GM12864 (cell line): Measurements from ENCODE around the gene MON2.
A peak's percentile ranks its signal among the peaks of the same experiment; 100 is the strongest.

Experiments used
- DNase-seq: peaks from one replicate; pipeline ENCODE4 v3.0.0-alpha.2; 2011; ENCODE audit warnings: low read depth
- H3K4me3 ChIP-seq: 2 replicates; pipeline ENCODE4 v1.5.1; 2011; ENCODE audit warnings: mild to moderate bottlenecking, low read depth, low read length, control low read depth
- TF ChIP-seq, protein P1 (sequence below): IDR thresholded peaks from 2 replicates; pipeline ENCODE4 v1.5.1; 2011; ENCODE audit warnings: low read depth, mild to moderate bottlenecking, moderate library complexity, low read length, control low read depth, inconsistent platforms; ENCODE audit errors: missing control alignments

The MON2 gene

GRCh38 chr12:62601765-62602164, 135.1 kb downstream of the MON2 start:
- DNase-seq: no peak
- TF ChIP-seq, protein P1, sequence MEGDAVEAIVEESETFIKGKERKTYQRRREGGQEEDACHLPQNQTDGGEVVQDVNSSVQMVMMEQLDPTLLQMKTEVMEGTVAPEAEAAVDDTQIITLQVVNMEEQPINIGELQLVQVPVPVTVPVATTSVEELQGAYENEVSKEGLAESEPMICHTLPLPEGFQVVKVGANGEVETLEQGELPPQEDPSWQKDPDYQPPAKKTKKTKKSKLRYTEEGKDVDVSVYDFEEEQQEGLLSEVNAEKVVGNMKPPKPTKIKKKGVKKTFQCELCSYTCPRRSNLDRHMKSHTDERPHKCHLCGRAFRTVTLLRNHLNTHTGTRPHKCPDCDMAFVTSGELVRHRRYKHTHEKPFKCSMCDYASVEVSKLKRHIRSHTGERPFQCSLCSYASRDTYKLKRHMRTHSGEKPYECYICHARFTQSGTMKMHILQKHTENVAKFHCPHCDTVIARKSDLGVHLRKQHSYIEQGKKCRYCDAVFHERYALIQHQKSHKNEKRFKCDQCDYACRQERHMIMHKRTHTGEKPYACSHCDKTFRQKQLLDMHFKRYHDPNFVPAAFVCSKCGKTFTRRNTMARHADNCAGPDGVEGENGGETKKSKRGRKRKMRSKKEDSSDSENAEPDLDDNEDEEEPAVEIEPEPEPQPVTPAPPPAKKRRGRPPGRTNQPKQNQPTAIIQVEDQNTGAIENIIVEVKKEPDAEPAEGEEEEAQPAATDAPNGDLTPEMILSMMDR: no peak
- H3K4me3 ChIP-seq: peak overlapping the region; percentile 82; the same call in 1 of the 2 replicates

DNA sequence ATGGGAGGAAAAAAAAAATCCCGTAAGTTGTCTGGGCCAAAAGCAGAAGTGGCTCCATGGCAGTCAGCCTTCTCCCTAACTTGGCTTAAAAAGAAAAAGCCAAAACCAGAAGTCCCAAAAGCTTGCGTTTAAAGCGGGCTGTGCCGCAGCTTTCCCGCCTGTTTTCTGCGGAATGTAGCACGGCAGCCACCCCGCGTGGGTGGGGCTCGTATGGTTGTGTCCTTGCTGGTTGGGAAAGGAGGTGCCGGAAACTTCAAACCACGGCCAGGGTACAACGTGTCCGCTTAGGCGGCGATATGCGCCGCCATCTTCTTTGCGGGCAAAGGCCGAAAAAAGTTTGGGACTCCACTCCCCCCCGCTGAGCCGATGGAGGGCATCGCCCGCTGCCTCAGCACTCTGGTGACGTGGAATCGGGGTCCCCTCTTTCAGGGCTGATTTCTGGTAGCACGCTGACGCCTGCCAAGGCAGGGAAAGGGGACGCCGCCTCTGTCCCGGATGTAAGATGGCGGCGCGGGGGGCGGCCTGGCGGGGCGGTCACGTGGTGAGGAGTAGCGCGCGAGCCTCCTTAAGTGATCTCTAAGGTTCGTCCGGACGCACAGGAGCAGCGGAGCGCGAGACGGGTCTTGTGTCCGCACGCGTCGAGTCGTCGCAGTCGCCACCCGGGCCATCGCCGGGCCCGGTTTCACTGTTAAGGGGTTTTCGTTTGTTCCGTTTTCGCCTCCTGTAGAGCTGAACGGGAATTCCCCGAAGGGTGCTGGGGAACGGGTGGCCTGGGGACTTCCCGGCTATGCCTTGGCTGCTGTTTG, 135.8 kb downstream of the MON2 start:
- peak; percentile 90 for DNase-seq
- peak overlapping the region; percentile 82 for H3K4me3 ChIP-seq

DNA sequence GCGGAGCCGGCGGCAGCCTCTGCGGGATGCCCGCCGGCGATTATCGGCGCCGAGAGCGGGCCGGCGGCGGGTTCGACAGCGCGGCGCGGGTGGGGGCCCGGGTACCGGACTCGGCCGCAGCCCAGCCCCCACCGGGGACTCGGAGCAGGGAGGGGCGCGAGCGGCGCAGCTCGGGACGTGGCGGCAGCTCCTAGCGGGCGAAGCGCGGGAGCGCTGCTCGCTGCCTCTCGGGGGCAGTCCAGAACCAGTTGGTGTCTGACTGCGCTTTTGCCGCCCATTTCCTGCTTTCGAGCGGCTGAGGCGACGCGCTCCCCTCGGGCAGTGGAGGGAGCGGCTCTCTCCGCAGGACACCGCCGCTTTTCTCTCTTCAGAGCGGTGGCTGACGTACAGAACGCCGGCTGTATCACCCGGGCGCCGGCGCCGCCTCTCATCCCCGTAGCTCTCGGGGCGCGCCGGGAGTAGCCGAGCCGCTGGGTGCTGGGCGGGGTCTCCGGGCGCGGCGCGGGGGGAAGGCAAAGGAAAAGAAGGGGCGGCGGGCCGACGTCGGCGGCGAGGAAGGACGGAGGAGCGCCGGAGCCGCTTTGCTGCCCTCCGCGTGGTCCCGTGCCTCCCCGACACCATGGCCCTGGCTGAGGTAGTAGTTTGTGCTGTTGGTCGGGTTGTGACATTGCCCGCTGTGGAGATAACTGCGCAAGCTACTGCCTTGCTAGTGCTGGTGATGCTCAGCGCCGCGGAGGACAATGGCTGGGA, 136.6 kb downstream of the MON2 start:
- TF ChIP-seq, protein P1: peak; percentile 43
- peak overlapping the region; percentile 82 for H3K4me3 ChIP-seq
- peak; percentile 72 for DNase-seq

More for the DNA sequence above, 135.8 kb downstream of the MON2 start:
- TF ChIP-seq, protein P1: no peak

DNA sequence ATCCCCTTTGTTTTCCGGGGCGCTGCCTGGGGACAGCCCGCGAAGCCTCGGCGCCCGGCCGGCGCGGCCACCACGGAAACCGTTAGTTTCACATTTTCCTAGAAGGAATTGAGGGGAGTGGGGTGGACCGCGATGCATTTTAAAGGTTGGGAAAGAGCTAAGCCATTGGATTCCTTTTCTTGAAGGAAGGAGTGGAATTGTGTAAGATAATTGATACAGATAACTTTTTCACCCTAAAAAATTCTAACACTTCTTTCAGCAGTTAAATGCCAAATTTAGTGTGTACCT, 137.1 kb downstream of the MON2 start:
- DNase-seq: no peak
- TF ChIP-seq, protein P1: no peak
- peak overlapping the region; percentile 82 for H3K4me3 ChIP-seq

- TF ChIP-seq, protein P1: no peak
- peak overlapping the region; percentile 82 for H3K4me3 ChIP-seq
- DNase-seq: no peak
Measured at GRCh38 chr12:62604373-62604772, 137.7 kb downstream of the MON2 start.

DNA sequence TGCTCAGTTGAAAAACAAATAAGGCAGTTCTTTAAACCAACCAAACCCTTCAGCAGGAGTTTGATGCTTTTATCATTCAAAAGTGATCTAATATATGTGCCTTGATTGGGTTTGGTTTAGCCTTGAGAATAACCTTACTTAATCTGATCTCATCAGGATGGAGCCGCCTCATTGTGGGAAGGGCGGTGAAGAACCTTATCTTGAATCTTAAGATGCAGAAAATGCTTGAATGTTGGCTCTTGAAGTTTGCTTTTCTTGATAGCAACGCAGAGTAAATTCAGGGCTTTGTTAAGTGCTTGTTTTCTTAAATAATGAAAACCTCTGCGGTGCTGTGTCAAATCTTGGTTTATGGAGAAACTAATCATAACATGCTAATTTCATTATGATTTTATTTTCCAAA, 138.2 kb downstream of the MON2 start:
- DNase-seq: no peak
- TF ChIP-seq, protein P1: no peak

GRCh38 chr12:62605981-62606380, 139.4 kb downstream of the MON2 start:
- TF ChIP-seq, protein P1: no peak
- H3K4me3 ChIP-seq: no peak overlapping the region
- DNase-seq: no peak

More for the DNA sequence above, 138.2 kb downstream of the MON2 start:
- H3K4me3 ChIP-seq: peak overlapping the region; percentile 82
